HG02884 (cell line): ENCODE measurements around the gene LDB2.

Source experiments
- ATAC-seq: cut with Tn5 transposase; IDR thresholded peaks from one replicate; pipeline ENCODE4 v1.9.1; 2021; ENCODE audit warnings: mild to moderate bottlenecking, moderate library complexity; ENCODE audit not compliant: unreplicated experiment

Gene LDB2

GRCh38 chr4:16692961-16693506 is 205.4 kb downstream of the LDB2 start:
- no peak for ATAC-seq

GRCh38 chr4:16692524-16692923 is 205.9 kb downstream of the LDB2 start:
- ATAC-seq: no peak

GRCh38 chr4:16692046-16692445 is 206.4 kb downstream of the LDB2 start:
- no peak for ATAC-seq

GRCh38 chr4:16691450-16691849 is 207.0 kb downstream of the LDB2 start:
- ATAC-seq: no peak

- no peak for ATAC-seq
Observed at GRCh38 chr4:16687845-16688244, 210.6 kb downstream of the LDB2 start.

GRCh38 chr4:16687011-16687410 is 211.4 kb downstream of the LDB2 start:
- ATAC-seq: no peak

GRCh38 chr4:16686195-16686594 is 212.2 kb downstream of the LDB2 start:
- no peak for ATAC-seq

GRCh38 chr4:16685536-16685935 is 212.9 kb downstream of the LDB2 start:
- no peak for ATAC-seq

GRCh38 chr4:16684935-16685334 is 213.5 kb downstream of the LDB2 start:
- no peak for ATAC-seq

GRCh38 chr4:16684097-16684496 is 214.3 kb downstream of the LDB2 start:
- no peak for ATAC-seq

GRCh38 chr4:16682975-16683374 is 215.5 kb downstream of the LDB2 start:
- ATAC-seq: no peak

- no peak for ATAC-seq
Observed at GRCh38 chr4:16677001-16677944, 221.2 kb downstream of the LDB2 start.

- ATAC-seq: no peak
Observed at GRCh38 chr4:16676230-16676770, 222.1 kb downstream of the LDB2 start.

GRCh38 chr4:16674082-16674481 is 224.4 kb downstream of the LDB2 start:
- no peak for ATAC-seq

- ATAC-seq: no peak
Observed at GRCh38 chr4:16672421-16672820, 226.0 kb downstream of the LDB2 start.

- no peak for ATAC-seq
Observed at GRCh38 chr4:16671741-16672140, 226.7 kb downstream of the LDB2 start.

GRCh38 chr4:16670727-16671126 is 227.7 kb downstream of the LDB2 start:
- ATAC-seq: no peak

GRCh38 chr4:16669036-16669435 is 229.4 kb downstream of the LDB2 start:
- no peak for ATAC-seq

GRCh38 chr4:16668488-16668887 is 230.0 kb downstream of the LDB2 start:
- no peak for ATAC-seq

- ATAC-seq: no peak
Observed at GRCh38 chr4:16667464-16667863, 231.0 kb downstream of the LDB2 start.

- ATAC-seq: no peak
Observed at GRCh38 chr4:16665942-16666551, 232.4 kb downstream of the LDB2 start.

- no peak for ATAC-seq
Observed at GRCh38 chr4:16663732-16664131, 234.7 kb downstream of the LDB2 start.
